ENCODE data around the gene OBSCN.

Gene OBSCN

DNA sequence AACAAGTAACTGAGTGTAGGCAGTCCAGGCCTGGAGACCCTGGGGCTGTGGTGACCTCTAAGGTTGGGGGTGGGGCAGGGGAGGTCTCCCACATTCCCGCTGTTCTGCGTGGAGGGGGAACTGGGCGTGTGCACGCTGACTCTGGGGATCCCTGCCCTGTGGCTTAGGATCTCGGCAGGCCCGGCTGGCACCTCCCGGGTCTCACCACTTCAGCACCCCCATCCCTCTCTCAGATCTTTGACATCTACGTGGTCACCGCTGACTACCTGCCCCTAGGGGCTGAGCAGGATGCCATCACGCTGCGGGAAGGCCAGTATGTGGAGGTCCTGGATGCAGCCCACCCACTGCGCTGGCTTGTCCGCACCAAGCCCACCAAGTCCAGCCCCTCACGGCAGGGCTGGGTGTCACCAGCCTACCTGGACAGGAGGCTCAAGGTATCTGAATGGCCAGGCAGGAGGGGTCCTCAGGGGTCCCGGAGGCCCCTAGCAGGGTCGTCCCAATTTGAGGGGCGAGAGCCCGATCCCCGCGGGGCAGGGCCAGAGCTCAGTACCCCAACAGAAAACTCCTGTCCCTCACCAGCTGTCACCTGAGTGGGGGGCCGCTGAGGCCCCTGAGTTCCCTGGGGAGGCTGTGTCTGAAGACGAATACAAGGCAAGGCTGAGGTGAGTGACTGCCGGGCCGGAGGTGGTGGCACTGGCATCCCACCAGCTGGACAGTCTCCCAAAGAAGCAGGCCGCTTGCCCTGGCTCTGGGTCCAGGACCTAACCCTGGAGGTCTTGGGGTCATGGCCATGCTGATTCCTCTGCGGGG, 130.1 kb downstream of the OBSCN start:
- DNase-seq (ENCODE audit: low read depth, low spot score), result no peak
- TF ChIP-seq CTCF (IDR thresholded peaks at IDR 0.05; ENCODE audit: low read depth, low read length), result no peak
- H3K4me3 ChIP-seq (ENCODE audit: low read depth, low read length), result no peak overlapping the region
- in situ Hi-C loops (cut with HindIII; ENCODE audit: low sequenced_read_pairs), result no loop called here

DNA sequence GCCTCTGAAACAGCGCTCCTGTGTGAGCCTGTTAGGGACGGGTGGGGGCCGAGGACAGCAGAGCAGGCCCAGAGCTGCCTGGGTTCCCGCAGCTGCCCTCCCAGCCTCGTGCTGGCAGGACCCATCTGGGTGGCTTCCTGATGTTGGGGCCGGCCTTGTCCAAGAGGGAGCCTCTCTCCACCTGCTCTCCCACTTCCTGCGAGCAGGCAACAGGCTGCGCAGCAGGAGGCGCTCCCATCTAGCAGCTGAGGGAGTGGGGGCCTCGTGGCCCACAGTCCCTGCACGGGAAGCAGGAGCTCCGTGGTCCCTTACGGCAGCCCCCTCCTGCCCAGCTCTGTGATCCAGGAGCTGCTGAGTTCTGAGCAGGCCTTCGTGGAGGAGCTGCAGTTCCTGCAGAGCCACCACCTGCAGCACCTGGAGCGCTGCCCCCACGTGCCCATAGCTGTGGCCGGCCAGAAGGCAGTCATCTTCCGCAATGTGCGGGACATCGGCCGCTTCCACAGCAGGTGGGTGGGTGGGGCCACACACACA, 130.7 kb downstream of the OBSCN start:
- in situ Hi-C loops (cut with HindIII; ENCODE audit: low sequenced_read_pairs), result no loop called here
- no peak for TF ChIP-seq CTCF (IDR thresholded peaks at IDR 0.05; ENCODE audit: low read depth, low read length)
- no peak for DNase-seq (ENCODE audit: low read depth, low spot score)
- H3K4me3 ChIP-seq (ENCODE audit: low read depth, low read length), result no peak overlapping the region

GRCh38 chr1:228339059-228339704, 131.3 kb downstream of the OBSCN start:
- H3K4me3 ChIP-seq (ENCODE audit: low read depth, low read length), result no peak overlapping the region
- in situ Hi-C loops (cut with HindIII; ENCODE audit: low sequenced_read_pairs), result no loop called here
- no peak for DNase-seq (ENCODE audit: low read depth, low spot score)
- TF ChIP-seq CTCF (IDR thresholded peaks at IDR 0.05; ENCODE audit: low read depth, low read length), result no peak

- no peak for TF ChIP-seq CTCF (IDR thresholded peaks at IDR 0.05; ENCODE audit: low read depth, low read length)
- DNase-seq (ENCODE audit: low read depth, low spot score), result no peak
- in situ Hi-C loops (cut with HindIII; ENCODE audit: low sequenced_read_pairs), result no loop called here
Measured at GRCh38 chr1:228339766-228340685, 132.2 kb downstream of the OBSCN start.

DNA sequence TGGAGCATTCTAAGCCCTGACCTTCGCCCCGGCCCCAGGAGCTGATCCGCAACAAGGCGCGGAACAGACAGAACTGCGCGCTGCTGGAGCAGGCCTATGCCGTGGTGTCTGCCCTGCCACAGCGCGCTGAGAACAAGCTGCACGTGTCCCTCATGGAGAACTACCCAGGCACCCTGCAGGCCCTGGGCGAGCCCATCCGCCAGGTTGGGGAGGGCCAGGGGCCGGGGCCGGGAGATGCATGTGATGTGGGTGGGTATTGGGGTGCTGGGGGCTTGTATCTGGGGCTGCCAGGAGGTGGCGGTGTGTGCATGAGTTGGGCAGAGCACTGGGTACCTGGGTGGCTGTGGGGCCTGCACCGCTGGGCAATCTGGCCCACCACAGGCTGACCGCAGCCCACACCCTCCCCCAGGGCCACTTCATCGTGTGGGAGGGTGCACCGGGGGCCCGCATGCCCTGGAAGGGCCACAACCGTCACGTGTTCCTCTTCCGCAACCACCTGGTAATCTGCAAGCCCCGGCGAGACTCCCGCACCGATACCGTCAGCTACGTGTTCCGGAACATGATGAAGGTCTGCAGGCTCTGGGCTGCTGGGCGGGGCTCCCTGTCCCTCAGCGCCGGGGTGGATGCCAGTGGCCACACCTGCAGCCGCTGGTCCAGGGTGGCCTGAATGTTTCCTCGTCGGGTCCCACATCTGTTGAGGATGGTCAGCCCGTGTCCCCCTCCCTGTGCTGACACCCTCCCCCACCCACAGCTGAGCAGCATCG, 133.0 kb downstream of the OBSCN start:
- in situ Hi-C loops (cut with HindIII; ENCODE audit: low sequenced_read_pairs), result no loop called here
- no peak overlapping the region for H3K4me3 ChIP-seq (ENCODE audit: low read depth, low read length)
- TF ChIP-seq CTCF (IDR thresholded peaks at IDR 0.05; ENCODE audit: low read depth, low read length), result peak; percentile 8
- no peak for DNase-seq (ENCODE audit: low read depth, low spot score)

More at GRCh38 chr1:228339766-228340685, 132.2 kb downstream of the OBSCN start:
- no peak overlapping the region for H3K4me3 ChIP-seq (ENCODE audit: low read depth, low read length)
